Transverse colon (tissue), 4 donors: ENCODE measurements around the gene KIAA1614.

ENCODE experiments used
- CTCF ChIP-seq, 5 experiments: fragments of 200-600 bp in 3 of 5; fragments of 450-650 bp in 2 of 5; sonication (generic) in 3 of 5; IDR thresholded peaks; 1 replicate in 2 of 5; 2 replicates in 3 of 5; pipeline ENCODE4 v1.5.1; 2016 to 2017; ENCODE audit warnings: antibody characterized with exemption in 5 of 5, inconsistent platforms in 3 of 5, mild to moderate bottlenecking in 2 of 5, moderate library complexity in 1 of 5
- EP300 ChIP-seq: sonication (generic); formaldehyde crosslinking; IDR thresholded peaks from one replicate; pipeline ENCODE4 v1.6.1; 2017; ENCODE audit warnings: antibody characterized with exemption, low read depth
- POLR2A ChIP-seq: fragments of 450-650 bp; IDR thresholded peaks from one replicate; pipeline ENCODE4 v1.6.1; 2016; ENCODE audit warnings: antibody characterized with exemption, mild to moderate bottlenecking, moderate library complexity
- POLR2AphosphoS5 ChIP-seq, 3 donors: sonication (generic); formaldehyde crosslinking; IDR thresholded peaks; one replicate each; pipeline ENCODE4 v1.6.1; 2016; ENCODE audit warnings: antibody characterized with exemption in 3 of 3

GRCh38 chr1:180982422-180982821 is 69.7 kb downstream of the KIAA1614 start:
- TF ChIP-seq POLR2A (no peak), POLR2AphosphoS5 (IDR thresholded peaks at IDR 0.05) (no peak), CTCF (IDR thresholded peaks at IDR 0.05) (no peak), EP300 (no peak)
